Trophoblast cell (in vitro differentiated cells and primary cell): ENCODE results near the gene ENTPD1.
"Not testable (repeated sequence)": the region's sequence is repeated elsewhere in the genome, so short reads cannot be mapped to it uniquely, and the experiment has no call there.

Experiments used
- DNase-seq, 2 donors: peaks; one replicate each; pipeline ENCODE4 v3.0.0-alpha.2; 2016
- H2AFZ ChIP-seq: 2 replicates; pipeline ENCODE4 v1.6.1; 2013; ENCODE audit warnings: low read length, moderate library complexity, mild to moderate bottlenecking; ENCODE audit not compliant: insufficient read depth, poor library complexity
- H2AK5ac ChIP-seq: 2 replicates; pipeline ENCODE4 v1.6.1; 2013; ENCODE audit warnings: mild to moderate bottlenecking, low read length
- H2BK120ac ChIP-seq: 2 replicates; pipeline ENCODE4 v1.6.1; 2013; ENCODE audit warnings: low read length, mild to moderate bottlenecking, moderate library complexity; ENCODE audit not compliant: insufficient read depth, poor library complexity
- H2BK12ac ChIP-seq: 2 replicates; pipeline ENCODE4 v1.6.1; 2013; ENCODE audit warnings: mild to moderate bottlenecking, low read length, moderate library complexity
- H2BK5ac ChIP-seq: 2 replicates; pipeline ENCODE4 v1.6.1; 2013; ENCODE audit warnings: low read length, low read depth, moderate library complexity, mild to moderate bottlenecking; ENCODE audit not compliant: poor library complexity
- H3K14ac ChIP-seq: 2 replicates; pipeline ENCODE4 v1.6.1; 2013; ENCODE audit warnings: mild to moderate bottlenecking, low read length
- H3K18ac ChIP-seq: 2 replicates; pipeline ENCODE4 v1.6.1; 2013; ENCODE audit warnings: mild to moderate bottlenecking, low read length
- H3K23ac ChIP-seq: 2 replicates; pipeline ENCODE4 v1.6.1; 2013; ENCODE audit warnings: low read length
- H3K27ac ChIP-seq: 2 replicates; pipeline ENCODE4 v1.5.1; 2013; ENCODE audit warnings: low read depth, mild to moderate bottlenecking, inconsistent platforms, low read length, moderate library complexity
- H3K27me3 ChIP-seq: 2 replicates; pipeline ENCODE4 v1.6.1; 2013; ENCODE audit warnings: inconsistent platforms, mild to moderate bottlenecking, low read length, moderate library complexity; ENCODE audit not compliant: insufficient read depth
- H3K36me3 ChIP-seq, 2 experiments: 1 replicate in 1 of 2; 2 replicates in 1 of 2; pipeline ENCODE4 v1.6.1; 2013; ENCODE audit warnings: low read length in 2 of 2, mild to moderate bottlenecking in 2 of 2, moderate library complexity in 1 of 2; ENCODE audit not compliant: insufficient read depth in 2 of 2, control insufficient read depth in 1 of 2
- H3K4ac ChIP-seq: 2 replicates; pipeline ENCODE4 v1.6.1; 2013; ENCODE audit warnings: low read depth, mild to moderate bottlenecking, low read length, moderate library complexity
- H3K4me1 ChIP-seq, 2 experiments: 1 replicate in 1 of 2; 2 replicates in 1 of 2; pipeline ENCODE4 v1.6.1; 2013; ENCODE audit warnings: low read length in 2 of 2, mild to moderate bottlenecking in 2 of 2, moderate library complexity in 1 of 2; ENCODE audit not compliant: insufficient read depth in 2 of 2, control insufficient read depth in 1 of 2
- H3K4me2 ChIP-seq: 2 replicates; pipeline ENCODE4 v1.6.1; 2013; ENCODE audit warnings: inconsistent platforms, mild to moderate bottlenecking, low read length, moderate library complexity
- H3K4me3 ChIP-seq: 2 replicates; pipeline ENCODE4 v1.5.1; 2013; ENCODE audit warnings: mild to moderate bottlenecking, low read depth, low read length, inconsistent platforms
- H3K79me1 ChIP-seq: one replicate; pipeline ENCODE4 v1.6.1; 2013; ENCODE audit warnings: low read length
- H3K79me2 ChIP-seq: 2 replicates; pipeline ENCODE4 v1.6.1; 2013; ENCODE audit warnings: low read length, mild to moderate bottlenecking; ENCODE audit not compliant: control insufficient read depth, insufficient read depth, poor library complexity
- H3K9ac ChIP-seq: 2 replicates; pipeline ENCODE4 v1.6.1; 2013; ENCODE audit warnings: mild to moderate bottlenecking, low read length
- H3K9me3 ChIP-seq: 2 replicates; pipeline ENCODE4 v1.6.1; 2013; ENCODE audit warnings: low read depth, mild to moderate bottlenecking, control low read depth, inconsistent platforms, low read length; ENCODE audit not compliant: insufficient read depth
- H4K12ac ChIP-seq: 2 replicates; pipeline ENCODE4 v1.6.1; 2013; ENCODE audit warnings: low read depth, mild to moderate bottlenecking, low read length, moderate library complexity
- H4K8ac ChIP-seq: 2 replicates; pipeline ENCODE4 v1.6.1; 2013; ENCODE audit warnings: low read depth, mild to moderate bottlenecking, low read length, moderate library complexity
- H4K91ac ChIP-seq: one replicate; pipeline ENCODE4 v1.6.1; 2013; ENCODE audit warnings: low read depth, mild to moderate bottlenecking, low read length, moderate library complexity
- WGBS: extraction: QIAGEN DNeasy Blood & Tissue Kit; methylation state at CpG from one replicate; pipeline ENCODE4 v1.1.7; 2013; ENCODE audit warnings: missing lambda C conversion rate; ENCODE audit not compliant: insufficient read length, insufficient coverage; ENCODE audit errors: extremely low coverage; 5-methylcytosine and 5-hydroxymethylcytosine counted together

The ENTPD1 gene

DNA sequence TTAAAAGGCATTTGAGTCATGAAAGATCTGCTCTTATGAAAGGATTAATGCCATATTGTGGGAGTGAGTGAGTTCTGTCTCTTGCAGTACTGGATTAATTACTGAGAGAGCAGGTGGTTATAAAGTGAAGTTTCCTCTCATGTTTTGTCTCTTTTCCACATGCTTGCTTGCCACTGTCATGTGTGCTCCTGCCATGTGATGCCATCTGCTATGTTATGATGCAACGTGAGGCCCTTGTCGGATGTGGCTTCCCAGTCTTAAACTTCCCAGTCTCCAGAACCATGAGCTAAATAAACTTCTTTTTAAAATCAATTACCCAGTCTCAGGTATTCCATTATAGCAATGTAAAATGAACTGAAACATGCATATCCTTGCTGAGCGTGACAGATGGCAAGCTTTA lies 39.5 kb upstream of the ENTPD1 start:
- Histone ChIP-seq H3K14ac (no peak overlapping the region), H3K23ac (no peak overlapping the region), H4K8ac (no peak overlapping the region), H3K4me1 (peaks cover 4 to 5% of the 10 kb centered on the region in 2 experiments), H2AK5ac (no peak overlapping the region), H3K4me3 (no peak overlapping the region), H3K9me3 (no peaks in the 10 kb centered on the region), H3K4me2 (no peak overlapping the region), H3K36me3 (no peaks in the 10 kb centered on the region), H3K18ac (no peak overlapping the region), H3K4ac (no peak overlapping the region), H2BK120ac (no peak overlapping the region), H3K27ac (no peak overlapping the region), H2BK5ac (no peak overlapping the region), H3K79me2 (no peaks in the 10 kb centered on the region), H4K91ac (no peak overlapping the region), H3K27me3 (no peaks in the 10 kb centered on the region), H4K12ac (no peak overlapping the region), H3K79me1 (peaks cover 6% of the 10 kb centered on the region), H2BK12ac (no peak overlapping the region), H3K9ac (no peak overlapping the region), H2AFZ (no peak overlapping the region)
- WGBS, result no CpG with 5 or more reads among the region's 3 CpGs
- no peak for DNase-seq

DNA sequence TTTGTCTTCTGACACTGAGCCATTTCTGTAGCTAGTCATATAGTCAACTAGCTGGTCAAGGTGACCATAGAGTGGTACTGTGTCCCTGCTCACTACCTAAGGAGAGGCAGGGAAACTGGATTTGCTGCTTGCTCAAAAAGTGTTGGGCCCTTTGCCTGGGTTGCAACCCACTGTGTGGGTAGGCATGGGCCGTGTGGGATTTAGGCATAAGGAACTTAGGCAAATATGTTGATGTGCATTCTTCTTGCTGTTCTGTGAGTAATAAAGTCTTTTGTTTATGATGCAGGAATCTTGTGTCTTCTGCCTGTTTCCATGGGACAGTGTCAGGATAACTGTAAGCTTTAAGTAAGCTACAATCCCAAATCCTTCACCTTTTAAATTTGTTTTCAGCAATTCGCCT lies 39.1 kb upstream of the ENTPD1 start:
- H3K36me3 ChIP-seq, result no peaks in the 10 kb centered on the region
- H2BK120ac ChIP-seq, result no peak overlapping the region
- H3K4me2 ChIP-seq, result no peak overlapping the region
- no peak overlapping the region for H3K9ac ChIP-seq
- no peaks in the 10 kb centered on the region for H3K27me3 ChIP-seq
- no peak overlapping the region for H2BK12ac ChIP-seq
- no peaks in the 10 kb centered on the region for H3K79me2 ChIP-seq
- H3K14ac ChIP-seq, result no peak overlapping the region
- DNase-seq, result peak; percentile 59 to 80
- H2AFZ ChIP-seq, result no peak overlapping the region
- no peak overlapping the region for H3K4me3 ChIP-seq
- H2AK5ac ChIP-seq, result no peak overlapping the region
- no peak overlapping the region for H3K23ac ChIP-seq
- H3K18ac ChIP-seq, result no peak overlapping the region
- H3K9me3 ChIP-seq, result no peaks in the 10 kb centered on the region
- peaks cover 2% of the 10 kb centered on the region in 2 experiments for H3K4me1 ChIP-seq
- no peak overlapping the region for H4K8ac ChIP-seq
- no peak overlapping the region for H3K27ac ChIP-seq
- H3K4ac ChIP-seq, result no peak overlapping the region
- H4K91ac ChIP-seq, result no peak overlapping the region
- no CpG with 5 or more reads among the region's 2 CpGs for WGBS
- no peak overlapping the region for H4K12ac ChIP-seq
- H2BK5ac ChIP-seq, result no peak overlapping the region
- H3K79me1 ChIP-seq, result peaks cover 2% of the 10 kb centered on the region

DNA sequence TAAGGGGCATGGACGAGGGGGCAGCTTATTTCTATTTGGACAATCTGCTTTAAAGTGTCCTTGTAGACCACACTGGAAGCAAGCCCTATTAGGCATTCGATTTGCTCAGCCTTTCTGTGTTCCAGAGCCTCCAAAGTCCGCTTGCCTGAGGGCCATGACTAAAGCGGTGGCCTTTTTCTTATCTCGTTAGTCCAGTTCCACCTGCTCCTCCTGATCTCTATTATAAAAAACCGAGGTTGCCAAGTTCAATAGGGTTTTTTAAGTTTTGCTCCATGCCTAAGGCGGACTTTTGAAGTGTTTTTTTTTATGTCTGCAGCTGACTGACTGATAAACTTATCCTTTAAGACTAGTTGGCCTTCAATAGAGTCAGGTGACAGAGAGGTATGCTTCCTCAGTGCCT lies 35.2 kb upstream of the ENTPD1 start:
- not testable (repeated sequence) for H3K4ac ChIP-seq, H4K91ac ChIP-seq, H3K27ac ChIP-seq, H2AFZ ChIP-seq, H3K4me2 ChIP-seq, H3K79me1 ChIP-seq, H3K9ac ChIP-seq, H3K4me1 ChIP-seq, H2AK5ac ChIP-seq, H3K36me3 ChIP-seq, H2BK12ac ChIP-seq, H2BK120ac ChIP-seq, H4K12ac ChIP-seq, H3K79me2 ChIP-seq, H2BK5ac ChIP-seq, H3K4me3 ChIP-seq, H3K23ac ChIP-seq, H3K27me3 ChIP-seq, H3K9me3 ChIP-seq, H3K18ac ChIP-seq, H3K14ac ChIP-seq, H4K8ac ChIP-seq
- WGBS, result no CpG with 5 or more reads among the region's 7 CpGs
- DNase-seq, result peak; percentile 87 to 91

DNA sequence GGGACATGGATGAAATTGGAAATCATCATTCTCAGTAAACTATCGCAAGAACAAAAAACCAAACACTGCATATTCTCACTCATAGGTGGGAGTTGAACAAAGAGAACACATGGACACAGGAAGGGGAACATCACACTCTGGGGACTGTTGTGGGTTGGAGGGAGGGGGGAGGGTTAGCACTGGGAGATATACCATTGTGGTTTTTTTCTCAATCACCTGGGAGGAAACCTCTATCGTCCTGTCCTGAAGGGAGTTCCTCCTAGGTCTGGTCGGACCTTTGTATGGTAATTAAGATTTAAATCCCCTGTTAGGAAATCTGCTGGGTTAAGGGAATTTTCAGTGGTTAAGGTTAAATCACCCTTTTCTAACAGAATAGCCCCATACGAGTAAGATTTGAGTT lies 33.5 kb upstream of the ENTPD1 start:
- H3K27ac ChIP-seq, H4K8ac ChIP-seq, H3K36me3 ChIP-seq, H3K27me3 ChIP-seq, H3K79me2 ChIP-seq, H3K79me1 ChIP-seq, H3K9ac ChIP-seq, H4K91ac ChIP-seq, H3K4me3 ChIP-seq, H3K18ac ChIP-seq, H2BK5ac ChIP-seq, H2BK120ac ChIP-seq, H3K14ac ChIP-seq, H3K23ac ChIP-seq, H4K12ac ChIP-seq, H3K4me1 ChIP-seq, H2AFZ ChIP-seq, H3K9me3 ChIP-seq, H2BK12ac ChIP-seq, H3K4me2 ChIP-seq, DNase-seq, H2AK5ac ChIP-seq, H3K4ac ChIP-seq: not testable (repeated sequence)
- WGBS, result no CpG with 5 or more reads among the region's 4 CpGs
